ENCODE data around the gene FHAD1. TPM values are rescaled to one million over a fixed set of nuclear protein-coding genes. Genes with fewer than 3 reads are reported as not detected.

Gene FHAD1
- total and polyA plus RNA-seq, 2 donors (not counting 3 experiments of a cell fraction or from before 2014, with no cell fraction given), result 0.04 to 0.69 TPM

- no peak for DNase-seq (ENCODE audit: low read depth, low spot score)
- POLR2A ChIA-PET, result no interaction called here
- Histone ChIP-seq H2AFZ (ENCODE audit: low read depth, low read length) (no peak overlapping the region), H3K27ac (ENCODE audit: insufficient read depth, low read depth, low read length) (no peak overlapping the region), H3K9ac (replicated peaks; ENCODE audit: extremely low read depth, insufficient read depth, low read length) (no peak overlapping the region), H3K9me3 (replicated peaks; ENCODE audit: control insufficient read depth, insufficient read depth, low read length) (no peaks in the 10 kb centered on the region), H3K79me2 (ENCODE audit: control insufficient read depth, insufficient read depth, low read length) (no peaks in the 10 kb centered on the region), H3K4me3 (replicated peaks in 1 of 3; ENCODE audit: insufficient read depth in 1 of 3, low read depth in 1 of 3, low read length in 3 of 3) (no peak overlapping the region), H4K20me1 (replicated peaks; ENCODE audit: control insufficient read depth, extremely low read depth, insufficient read depth, low read length) (no peaks in the 10 kb centered on the region), H3K9me1 (replicated peaks; ENCODE audit: control insufficient read depth, extremely low read depth, insufficient read depth, low read length) (no peaks in the 10 kb centered on the region), H3K27me3 (ENCODE audit: control insufficient read depth in 2 of 2, insufficient read depth in 2 of 2, low read length in 2 of 2) (no peaks in the 10 kb centered on the region), H3K4me1 (ENCODE audit: control insufficient read depth, extremely low read depth, insufficient read depth, low read length) (no peaks in the 10 kb centered on the region), H3K36me3 (ENCODE audit: control insufficient read depth in 2 of 2, extremely low read depth in 1 of 2, insufficient read depth in 2 of 2, low read length in 2 of 2) (no peaks in the 10 kb centered on the region), H3K4me2 (ENCODE audit: insufficient read depth, low read length) (no peak overlapping the region)
- dilution Hi-C loops (cut with MboI; ENCODE audit: extremely low pct_ligation_motif_present, low sequenced_read_pairs), result no loop called here
- no TSS peak for BruUV-seq (replicated peaks)
- CTCF ChIA-PET, result interaction anchor here (1.6 kb wide), 1 partner anchor 47 kb away, joined by 5 read pairs; no protein-coding TSS in a partner anchor
- no peak for FAIRE-seq
- intact Hi-C loops (cut with micrococcal nuclease), result no loop called here
- no peak for TF ChIP-seq MAX (IDR thresholded peaks at IDR 0.05; ENCODE audit: insufficient read depth, insufficient read length)
- no peak for TF ChIP-seq FOS (IDR thresholded peaks at IDR 0.05; ENCODE audit: borderline replicate concordance, insufficient read depth, low read length)
- TF ChIP-seq POLR2AphosphoS5 (IDR thresholded peaks at IDR 0.05; ENCODE audit: insufficient read depth, low read depth, low read length), result no peak
- no peak for TF ChIP-seq GATA2 (IDR thresholded peaks at IDR 0.05; ENCODE audit: insufficient read depth, insufficient read length, low read depth, low read length)
- no peak for TF ChIP-seq CTCF (IDR thresholded peaks at IDR 0.05; ENCODE audit: extremely low read depth in 1 of 2, insufficient read depth in 1 of 2, low read depth in 1 of 2, low read length in 2 of 2)
- no peak for TF ChIP-seq MYC (IDR thresholded peaks at IDR 0.05; ENCODE audit: low read depth, low read length)
- no peak for TF ChIP-seq JUN (IDR thresholded peaks at IDR 0.05; ENCODE audit: borderline replicate concordance, insufficient read depth, insufficient read length, low read depth)
- no peak for TF ChIP-seq POLR2A (IDR thresholded peaks at IDR 0.05; ENCODE audit: low read depth, low read length)
- no peak for TF ChIP-seq EZH2 (IDR thresholded peaks at IDR 0.05; ENCODE audit: borderline replicate concordance, low read depth, low read length, severe bottlenecking)
Measured at GRCh38 chr1:15370781-15371520, 123.9 kb downstream of the FHAD1 start.

All from endothelial cell of umbilical vein (primary cell).